ENCODE data around the gene PDPR. TPM values are rescaled to one million over a fixed set of nuclear protein-coding genes. Genes with fewer than 3 reads are reported as not detected.
"Not testable (repeated sequence)": the region's sequence is repeated elsewhere in the genome, so short reads cannot be mapped to it uniquely, and the experiment has no call there.

The PDPR gene
- total RNA-seq, 4 donors from 2014 or later, result 20.2 to 25.4 (median 22.8) TPM

DNA sequence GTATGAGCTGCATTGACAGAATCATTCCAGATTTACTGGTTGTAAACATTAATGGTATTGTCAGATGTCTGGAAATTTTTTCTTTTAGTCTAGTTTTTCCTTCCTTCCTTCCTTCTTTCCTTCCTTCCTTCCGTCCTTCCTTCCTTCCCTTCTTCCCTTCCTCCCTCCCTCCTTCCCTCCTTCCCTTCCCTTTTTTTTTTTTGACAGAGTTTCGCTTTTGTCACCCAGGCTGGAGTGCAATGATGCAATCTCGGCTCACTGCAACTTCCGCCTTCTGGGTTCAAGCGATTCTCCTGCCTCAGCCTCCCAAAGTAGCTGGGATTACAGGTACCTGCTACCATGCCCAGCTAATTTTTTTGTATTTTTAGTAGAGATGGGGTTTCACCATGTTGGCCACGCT lies 24.8 kb upstream of the PDPR start:
- H3K27me3 ChIP-seq; H3K36me3 ChIP-seq; DNase-seq; H3K4me1 ChIP-seq; ATAC-seq; H3K4me3 ChIP-seq; in situ Hi-C loops (cut with MboI; ENCODE audit: low sequenced_read_pairs in 4 of 4); H3K27ac ChIP-seq; intact Hi-C loops (cut with DNase I; ENCODE audit: low total_unique reads); H3K9me3 ChIP-seq: not testable (repeated sequence)

DNA sequence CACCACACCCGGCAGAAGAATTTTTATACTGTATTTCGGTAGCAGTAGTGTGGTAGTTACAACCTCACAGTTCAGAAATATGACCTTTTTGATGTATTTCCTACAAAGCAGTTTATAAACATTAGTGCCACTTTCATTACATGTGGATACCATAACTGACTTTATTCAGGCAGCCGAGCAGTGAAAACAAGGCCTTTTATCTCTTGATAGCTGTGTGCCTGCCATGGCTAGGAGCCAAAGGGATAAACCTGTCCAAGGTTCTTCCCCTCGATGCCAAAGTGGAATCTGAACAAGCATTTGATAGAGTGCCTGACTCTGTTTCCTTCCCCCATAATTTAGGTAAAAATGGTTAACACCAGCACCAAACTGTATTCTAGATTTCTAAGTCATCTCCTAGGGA lies 23.0 kb upstream of the PDPR start:
- in situ Hi-C loops (cut with MboI; ENCODE audit: low sequenced_read_pairs in 4 of 4); H3K36me3 ChIP-seq; H3K9me3 ChIP-seq; ATAC-seq; H3K4me1 ChIP-seq; H3K27ac ChIP-seq; H3K27me3 ChIP-seq; DNase-seq; H3K4me3 ChIP-seq; intact Hi-C loops (cut with DNase I; ENCODE audit: low total_unique reads): not testable (repeated sequence)

DNA sequence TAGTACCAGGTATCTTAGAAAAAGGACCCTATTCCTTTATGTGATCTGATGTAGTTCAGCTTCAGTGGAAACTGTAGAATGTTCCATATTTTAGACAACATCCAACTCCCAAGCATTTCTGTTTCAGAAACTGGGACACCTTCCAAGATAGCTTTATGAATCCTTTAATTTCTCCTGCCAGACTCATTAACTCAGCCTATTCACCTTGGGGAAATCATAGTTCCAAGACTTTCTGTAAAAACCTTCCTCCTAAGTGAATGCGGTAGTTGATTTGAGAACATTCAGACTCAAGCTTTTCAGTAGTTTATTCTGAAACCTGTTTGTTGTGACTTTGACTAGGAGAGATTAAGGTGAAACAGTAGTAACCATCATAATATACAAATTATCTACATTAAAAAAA lies 20.0 kb upstream of the PDPR start:
- H3K4me3 ChIP-seq; intact Hi-C loops (cut with DNase I; ENCODE audit: low total_unique reads); H3K9me3 ChIP-seq; ATAC-seq; H3K4me1 ChIP-seq; in situ Hi-C loops (cut with MboI; ENCODE audit: low sequenced_read_pairs in 4 of 4); H3K27me3 ChIP-seq; H3K36me3 ChIP-seq; H3K27ac ChIP-seq; DNase-seq: not testable (repeated sequence)

DNA sequence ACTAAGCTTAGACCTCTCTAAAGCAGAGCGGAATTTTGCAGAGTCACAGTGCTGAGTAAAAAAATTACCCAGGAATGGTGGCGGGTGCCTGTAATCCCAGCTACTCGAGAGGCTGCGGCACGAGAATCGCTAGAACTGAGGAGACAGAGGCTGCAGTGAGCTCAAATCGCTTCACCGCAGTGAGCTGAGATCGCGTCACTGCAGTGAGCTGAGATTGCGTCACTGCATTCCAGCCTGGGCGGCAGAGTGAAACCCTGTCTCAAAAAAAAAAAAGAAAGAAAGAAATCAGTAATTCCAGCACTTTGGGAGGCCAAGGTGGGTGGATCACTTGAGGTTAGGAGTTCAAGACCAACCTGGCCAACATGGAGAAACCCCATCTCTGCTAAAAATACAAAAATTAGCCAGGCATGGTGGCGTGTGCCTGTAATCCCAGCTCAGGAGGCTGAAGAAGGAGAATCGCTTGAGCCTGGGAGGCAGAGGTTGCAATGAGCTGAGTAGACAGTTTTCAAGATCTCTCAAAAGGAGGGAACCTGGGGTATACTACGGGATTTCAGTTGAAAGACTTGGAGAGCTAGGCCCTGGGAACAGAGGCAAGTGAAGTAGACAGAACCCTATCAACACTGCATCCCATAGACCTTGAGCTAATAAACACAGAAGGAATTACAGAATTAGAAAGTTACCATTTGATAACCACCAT lies 4.4 kb upstream of the PDPR start:
- H3K36me3 ChIP-seq; H3K9me3 ChIP-seq; ATAC-seq; H3K4me1 ChIP-seq; H3K27ac ChIP-seq; DNase-seq; H3K4me3 ChIP-seq; in situ Hi-C loops (cut with MboI; ENCODE audit: low sequenced_read_pairs in 4 of 4); intact Hi-C loops (cut with DNase I; ENCODE audit: low total_unique reads); H3K27me3 ChIP-seq: not testable (repeated sequence)

DNA sequence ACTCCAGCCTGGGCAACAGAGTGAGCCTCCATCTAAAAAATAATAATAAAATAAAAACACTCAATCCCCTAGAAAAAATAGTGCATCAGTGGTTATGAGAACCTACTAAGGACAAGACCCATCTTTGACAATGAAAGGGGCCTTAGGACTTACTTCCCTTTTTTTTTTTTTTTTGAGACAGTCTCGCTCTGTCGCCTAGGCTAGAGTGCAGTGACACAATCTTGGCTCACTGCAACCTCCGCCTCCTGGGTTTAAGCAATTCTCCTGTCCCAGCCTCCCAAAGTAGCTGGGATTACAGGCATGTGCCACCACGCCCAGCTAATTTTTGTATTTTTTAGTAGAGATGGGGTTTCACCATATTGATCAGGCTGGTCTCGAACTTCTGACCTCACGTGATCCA lies 2.0 kb upstream of the PDPR start:
- H3K36me3 ChIP-seq; H3K4me3 ChIP-seq; H3K27me3 ChIP-seq; H3K9me3 ChIP-seq; DNase-seq; in situ Hi-C loops (cut with MboI; ENCODE audit: low sequenced_read_pairs in 4 of 4); intact Hi-C loops (cut with DNase I; ENCODE audit: low total_unique reads); H3K27ac ChIP-seq; ATAC-seq: not testable (repeated sequence)
- H3K4me1 ChIP-seq, result peaks cover 8 to 14% of the 10 kb centered on the region in 2 donors

DNA sequence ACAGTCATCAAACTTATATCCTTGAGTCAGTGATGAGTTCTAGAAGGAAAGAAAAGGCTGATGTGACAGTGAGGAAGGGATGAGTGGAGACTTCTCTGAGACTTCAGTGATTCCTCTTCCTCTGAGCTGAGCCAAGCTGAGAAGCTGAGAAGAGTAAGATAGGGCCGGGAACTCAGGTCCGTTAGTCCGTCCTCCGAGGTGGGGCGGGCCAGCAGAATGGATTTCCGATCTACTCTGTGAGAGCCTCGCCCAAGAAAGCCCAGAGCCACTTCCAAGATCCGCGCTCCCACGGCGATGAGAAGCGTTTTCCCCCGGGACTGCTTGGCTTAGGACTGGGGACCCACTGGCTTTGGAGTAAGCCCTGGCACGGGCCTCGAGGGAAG lies 542 bp upstream of the PDPR start:
- in situ Hi-C loops (cut with MboI; ENCODE audit: low sequenced_read_pairs in 4 of 4); H3K36me3 ChIP-seq; H3K9me3 ChIP-seq; intact Hi-C loops (cut with DNase I; ENCODE audit: low total_unique reads); DNase-seq; H3K27me3 ChIP-seq: not testable (repeated sequence)
- H3K4me3 ChIP-seq, result peak overlapping the region; percentile 65 to 94 (median 88)
- peak; percentile 56 to 63 for ATAC-seq
- H3K27ac ChIP-seq, result peak overlapping the region; percentile 87 to 90 (median 89)
- peaks cover 8 to 14% of the 10 kb centered on the region in 2 donors for H3K4me1 ChIP-seq

DNA sequence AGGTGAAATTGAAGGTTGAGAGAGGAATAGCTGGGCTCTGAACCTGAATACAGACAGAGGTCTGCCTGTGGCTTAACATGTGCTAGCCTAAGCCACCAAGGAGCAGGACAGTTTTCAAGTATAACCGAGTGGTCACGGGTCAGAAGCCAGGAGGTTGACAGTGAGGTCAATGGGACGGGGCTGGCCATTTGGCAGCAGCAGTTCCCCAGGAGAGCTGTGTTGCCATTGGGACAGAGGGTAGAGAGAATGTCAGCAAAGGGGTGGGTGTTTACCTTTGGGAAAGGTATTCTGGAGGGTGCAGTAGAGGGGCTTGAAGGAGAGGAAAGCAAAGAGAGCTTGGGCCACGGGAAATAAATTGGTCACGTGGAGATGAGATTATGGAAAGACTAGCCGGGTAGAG lies 4.2 kb downstream of the PDPR start:
- H3K4me3 ChIP-seq; ATAC-seq; intact Hi-C loops (cut with DNase I; ENCODE audit: low total_unique reads); H3K27ac ChIP-seq; H3K9me3 ChIP-seq; in situ Hi-C loops (cut with MboI; ENCODE audit: low sequenced_read_pairs in 4 of 4); H3K27me3 ChIP-seq; DNase-seq: not testable (repeated sequence)
- Histone ChIP-seq H3K36me3 (peaks cover 0 to 19% of the 10 kb centered on the region in 2 donors), H3K4me1 (peaks cover 8 to 14% of the 10 kb centered on the region in 2 donors)

DNA sequence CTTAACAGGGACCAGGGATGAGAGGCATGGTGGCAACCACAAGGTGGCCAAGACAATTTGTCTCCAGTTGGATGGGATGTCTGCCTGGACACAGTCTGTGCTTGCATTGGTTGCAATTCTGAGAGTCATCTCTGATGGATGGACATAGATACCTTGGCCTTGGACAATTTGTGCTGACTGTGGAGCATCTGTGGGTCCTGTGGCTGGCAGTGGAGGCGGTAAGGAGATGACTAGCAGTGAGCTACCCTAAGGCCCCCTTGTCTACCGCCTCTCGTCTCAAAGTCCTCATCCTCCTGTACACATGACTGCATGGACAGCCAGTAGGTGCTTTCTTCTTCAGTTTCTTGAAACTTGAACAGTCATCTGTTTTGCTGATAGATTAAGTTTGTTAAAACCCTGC lies 4.6 kb downstream of the PDPR start:
- H3K27me3 ChIP-seq; H3K9me3 ChIP-seq; intact Hi-C loops (cut with DNase I; ENCODE audit: low total_unique reads); H3K4me3 ChIP-seq; in situ Hi-C loops (cut with MboI; ENCODE audit: low sequenced_read_pairs in 4 of 4); ATAC-seq; H3K27ac ChIP-seq; DNase-seq: not testable (repeated sequence)
- H3K36me3 ChIP-seq, result peaks cover 0 to 23% of the 10 kb centered on the region in 2 donors
- peaks cover 8 to 14% of the 10 kb centered on the region in 2 donors for H3K4me1 ChIP-seq

DNA sequence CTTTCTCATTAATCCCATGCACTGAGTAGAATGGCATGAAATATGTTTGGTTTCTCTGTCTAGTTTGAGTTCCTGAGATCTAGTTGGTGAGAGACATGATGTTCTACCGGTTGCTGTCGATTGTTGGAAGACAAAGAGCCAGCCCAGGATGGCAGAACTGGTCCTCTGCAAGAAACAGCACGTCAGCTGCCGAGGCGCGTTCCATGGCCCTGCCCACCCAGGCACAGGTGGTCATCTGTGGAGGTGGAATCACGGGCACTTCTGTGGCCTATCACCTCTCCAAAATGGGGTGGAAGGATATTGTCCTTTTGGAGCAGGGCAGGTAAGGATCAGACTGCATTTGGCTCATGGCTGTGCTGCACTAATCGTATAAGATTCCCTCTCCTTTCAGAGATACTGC lies 6.3 kb downstream of the PDPR start:
- H3K4me3 ChIP-seq; H3K4me1 ChIP-seq; H3K27me3 ChIP-seq; H3K27ac ChIP-seq; intact Hi-C loops (cut with DNase I; ENCODE audit: low total_unique reads); H3K9me3 ChIP-seq; in situ Hi-C loops (cut with MboI; ENCODE audit: low sequenced_read_pairs in 4 of 4); ATAC-seq; DNase-seq: not testable (repeated sequence)
- H3K36me3 ChIP-seq, result peaks cover 0 to 30% of the 10 kb centered on the region in 2 donors

DNA sequence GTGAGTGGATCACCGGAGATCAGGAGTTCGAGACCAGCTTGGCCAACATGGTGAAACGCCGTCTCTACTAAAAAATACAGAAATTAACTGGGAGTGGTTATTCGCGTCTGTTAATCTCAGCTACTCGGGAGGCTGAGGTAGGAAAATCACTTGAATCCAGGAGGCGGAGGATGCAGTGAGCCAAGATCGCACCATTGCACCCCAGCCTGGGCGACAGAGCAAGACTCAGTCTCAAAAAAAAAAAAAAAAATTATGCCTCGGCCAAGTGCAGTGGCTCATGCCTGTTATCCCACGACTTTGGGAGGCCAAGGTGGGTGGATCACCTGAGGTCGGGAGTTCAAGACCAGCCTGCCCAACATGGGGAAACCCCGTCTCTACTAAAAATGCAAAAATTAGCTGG lies 9.7 kb downstream of the PDPR start:
- H3K27me3 ChIP-seq; ATAC-seq; H3K9me3 ChIP-seq; in situ Hi-C loops (cut with MboI; ENCODE audit: low sequenced_read_pairs in 4 of 4); H3K4me3 ChIP-seq; DNase-seq; H3K4me1 ChIP-seq; H3K27ac ChIP-seq; intact Hi-C loops (cut with DNase I; ENCODE audit: low total_unique reads): not testable (repeated sequence)
- H3K36me3 ChIP-seq, result peaks cover 0 to 54% of the 10 kb centered on the region in 2 donors

DNA sequence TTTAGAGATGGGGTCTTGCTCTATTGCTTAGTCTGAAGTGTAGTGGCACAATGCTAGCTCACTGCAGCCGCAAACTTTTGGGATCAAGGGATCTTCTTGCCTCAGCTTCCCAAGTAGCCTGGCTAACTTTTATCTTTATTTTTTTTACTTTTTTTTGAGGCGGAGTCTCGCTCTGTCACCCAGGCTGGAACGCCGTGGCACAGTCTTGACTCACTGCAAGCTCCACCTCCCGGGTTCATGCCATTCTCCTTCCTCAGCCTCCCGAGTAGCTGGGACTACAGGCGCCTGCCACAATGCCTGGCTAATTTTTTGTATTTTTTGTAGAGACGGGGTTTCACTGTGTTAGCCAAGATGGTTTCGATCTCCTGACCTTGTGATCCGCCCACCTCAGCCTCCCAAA lies 12.1 kb downstream of the PDPR start:
- H3K27me3 ChIP-seq; H3K27ac ChIP-seq; H3K9me3 ChIP-seq; H3K4me1 ChIP-seq; ATAC-seq; intact Hi-C loops (cut with DNase I; ENCODE audit: low total_unique reads); in situ Hi-C loops (cut with MboI; ENCODE audit: low sequenced_read_pairs in 4 of 4); H3K4me3 ChIP-seq; DNase-seq: not testable (repeated sequence)
- H3K36me3 ChIP-seq, result peaks cover 0 to 70% of the 10 kb centered on the region in 2 donors

DNA sequence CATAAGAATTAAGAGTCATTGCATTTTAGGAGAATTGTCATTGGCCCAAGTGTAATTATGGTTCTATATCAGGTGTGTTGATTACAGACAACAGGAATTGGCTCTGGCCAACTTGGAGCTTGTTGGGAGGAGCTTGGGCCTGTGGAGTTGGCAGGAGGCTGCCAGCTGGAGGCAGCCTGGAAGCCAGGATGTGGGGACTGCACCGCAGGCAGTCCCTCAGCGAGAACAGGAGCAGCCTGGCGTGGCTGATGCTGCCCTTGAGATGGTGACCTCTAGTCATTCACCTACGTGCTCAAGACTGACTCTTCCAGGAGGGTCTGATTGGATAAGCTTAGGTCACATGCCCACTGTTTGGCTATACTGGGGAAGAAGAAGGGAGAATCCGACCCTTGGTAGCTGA lies 13.6 kb downstream of the PDPR start:
- H3K27ac ChIP-seq; H3K27me3 ChIP-seq; DNase-seq; H3K4me3 ChIP-seq; H3K4me1 ChIP-seq; H3K9me3 ChIP-seq; ATAC-seq; in situ Hi-C loops (cut with MboI; ENCODE audit: low sequenced_read_pairs in 4 of 4); intact Hi-C loops (cut with DNase I; ENCODE audit: low total_unique reads): not testable (repeated sequence)
- H3K36me3 ChIP-seq, result peaks cover 0 to 69% of the 10 kb centered on the region in 2 donors
